Measurements from ENCODE around the gene PJVK.

DNA sequence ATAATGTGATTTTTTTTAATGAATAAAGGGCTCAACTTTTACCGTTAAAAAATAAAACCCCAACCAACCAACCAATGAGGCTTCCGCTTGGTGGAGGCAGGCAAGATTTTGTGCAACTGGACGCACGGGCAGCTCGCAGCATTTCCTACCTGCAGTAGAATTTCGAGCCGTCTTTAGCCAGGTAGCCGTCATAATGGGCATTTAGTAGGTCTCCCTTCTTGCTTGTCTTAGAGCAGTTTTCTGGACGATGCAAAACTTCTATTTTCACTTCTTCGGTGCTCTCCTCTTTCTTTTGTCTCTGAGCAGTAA is 26.9 kb downstream of the PJVK start:
- TF ChIP-seq RARB (CRISPR knock-in tag; IDR thresholded peaks at IDR 0.05) = no peak
- TF ChIP-seq ZFP3 (CRISPR knock-in tag; IDR thresholded peaks at IDR 0.05) = no peak
- TF ChIP-seq CSDC2 (CRISPR knock-in tag; IDR thresholded peaks at IDR 0.05) = no peak
- TF ChIP-seq PATZ1 (CRISPR knock-in tag; IDR thresholded peaks at IDR 0.05; ENCODE audit: borderline replicate concordance) = no peak
- no peak for TF ChIP-seq CSRNP3 (CRISPR knock-in tag; IDR thresholded peaks at IDR 0.05)
- TF ChIP-seq ZC3H10 (CRISPR knock-in tag; IDR thresholded peaks at IDR 0.05) = no peak
